CD4-positive, alpha-beta T cell treated with Interferon alpha-2 for 1 hour (primary cell): ENCODE results near the gene GSPT1.
"Not testable (repeated sequence)": the region's sequence is repeated elsewhere in the genome, so short reads cannot be mapped to it uniquely, and the experiment has no call there.

Experiments
- DNase-seq, 2 donors: peaks; one replicate each; pipeline ENCODE4 v3.0.0-alpha.2; 2020 to 2022

The GSPT1 gene

GRCh38 chr16:11915644-11916523 lies at the start of gene GSPT1:
TSS of gene GSPT1 (minus strand) at chr16:11915956. CDS start at chr16:11915720, 236 bp downstream.
- DNase-seq, result peak; percentile 98 to 99

GRCh38 chr16:11964761-11965551 lies 49.2 kb upstream of the GSPT1 start, which contains the start of gene TNFRSF17:
TSS of gene TNFRSF17 (plus strand) at chr16:11965210. CDS start at chr16:11965325, 115 bp downstream.
- DNase-seq, result no peak

- DNase-seq, result no peak
These were observed 48.0 kb upstream of the GSPT1 start for GRCh38 chr16:11963706-11964105.

- DNase-seq, result not testable (repeated sequence)
These were observed 47.2 kb upstream of the GSPT1 start for GRCh38 chr16:11962978-11963377.

- not testable (repeated sequence) for DNase-seq
These were observed 46.7 kb upstream of the GSPT1 start for GRCh38 chr16:11962457-11962856.

DNA sequence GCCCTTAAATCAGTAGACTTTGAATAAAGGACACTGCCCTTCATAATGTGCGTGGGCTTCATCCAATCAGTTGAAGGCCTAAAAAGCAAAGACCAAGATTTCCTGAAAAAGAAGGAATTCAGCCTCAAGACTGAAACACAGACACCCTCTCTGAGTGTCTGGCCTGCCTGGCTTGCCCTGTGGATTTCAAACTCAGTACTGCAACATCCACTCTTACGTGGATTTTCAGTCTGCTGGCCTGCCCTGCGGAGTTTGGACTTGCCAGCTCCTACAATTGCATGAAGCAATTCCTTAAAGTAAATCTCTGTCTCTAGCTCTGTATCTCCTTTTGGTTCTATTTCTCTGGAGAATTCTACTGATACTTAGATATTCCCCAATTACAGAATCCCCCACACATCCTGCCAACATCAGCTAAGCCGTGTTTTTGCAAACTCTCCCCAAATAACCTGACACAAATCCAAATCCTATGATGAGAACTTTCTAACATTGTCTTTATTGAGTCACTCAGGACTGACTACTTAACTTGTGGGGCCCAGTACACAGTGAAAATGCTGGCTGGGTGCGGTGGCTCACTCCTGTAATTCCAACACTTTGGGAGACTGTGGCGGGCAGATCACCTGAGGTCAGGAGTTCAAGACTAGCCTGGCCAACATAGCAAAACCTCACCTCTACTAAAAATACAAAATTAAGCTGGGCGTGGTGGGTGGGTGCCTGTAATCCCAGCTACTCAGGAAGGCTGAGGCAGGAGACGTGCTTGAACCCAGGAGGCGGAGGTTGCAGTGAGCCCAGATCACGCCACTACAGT lies 42.0 kb upstream of the GSPT1 start:
- DNase-seq, result no peak

DNA sequence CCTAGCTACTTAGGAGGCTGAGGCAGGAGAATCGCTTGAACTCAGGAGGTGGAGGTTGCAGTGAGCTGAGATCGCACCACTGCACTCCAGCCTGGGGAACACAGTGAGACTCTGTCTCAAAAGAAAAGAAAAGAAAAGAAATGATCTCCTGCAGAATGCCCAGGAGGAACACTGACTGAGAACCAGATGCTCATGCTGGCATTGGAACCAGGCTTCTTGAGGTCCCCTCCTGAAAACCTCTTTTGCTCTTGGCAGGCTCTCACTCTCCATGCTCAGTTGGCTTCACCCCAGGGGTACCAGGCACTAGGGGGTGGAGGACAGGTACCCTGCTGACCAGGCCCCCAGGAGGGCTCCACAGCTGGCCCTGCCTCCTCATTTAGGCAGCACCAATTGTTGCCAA lies 40.8 kb upstream of the GSPT1 start:
- DNase-seq, result no peak

- no peak for DNase-seq
These were observed 40.0 kb upstream of the GSPT1 start for GRCh38 chr16:11955713-11956123.

- not testable (repeated sequence) for DNase-seq
These were observed 37.8 kb upstream of the GSPT1 start for GRCh38 chr16:11953576-11953975.

- no peak for DNase-seq
These were observed 34.6 kb upstream of the GSPT1 start for GRCh38 chr16:11950388-11950787.

DNA sequence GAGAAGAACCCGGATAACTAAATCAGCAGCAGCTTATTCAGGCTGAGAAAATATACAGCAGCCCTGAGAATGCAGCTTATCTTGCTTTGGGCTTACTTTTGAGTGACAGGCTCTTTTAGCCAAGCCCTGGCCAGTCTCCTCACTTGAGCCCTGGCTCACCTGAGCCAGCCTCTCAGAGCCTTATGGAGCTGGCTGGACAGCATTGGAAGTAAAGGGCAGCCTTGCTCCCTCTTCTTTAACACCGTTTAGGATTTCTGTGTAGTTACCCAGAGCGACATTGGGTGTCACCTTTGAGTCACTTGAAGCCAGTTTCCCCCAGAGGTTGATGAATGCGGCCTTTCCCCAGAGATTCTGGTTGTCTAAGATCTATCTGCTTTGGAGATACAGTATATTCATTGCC lies 33.8 kb upstream of the GSPT1 start:
- peak; percentile 26 to 34 for DNase-seq

GRCh38 chr16:11948819-11949218 lies 33.1 kb upstream of the GSPT1 start:
- DNase-seq, result no peak

DNA sequence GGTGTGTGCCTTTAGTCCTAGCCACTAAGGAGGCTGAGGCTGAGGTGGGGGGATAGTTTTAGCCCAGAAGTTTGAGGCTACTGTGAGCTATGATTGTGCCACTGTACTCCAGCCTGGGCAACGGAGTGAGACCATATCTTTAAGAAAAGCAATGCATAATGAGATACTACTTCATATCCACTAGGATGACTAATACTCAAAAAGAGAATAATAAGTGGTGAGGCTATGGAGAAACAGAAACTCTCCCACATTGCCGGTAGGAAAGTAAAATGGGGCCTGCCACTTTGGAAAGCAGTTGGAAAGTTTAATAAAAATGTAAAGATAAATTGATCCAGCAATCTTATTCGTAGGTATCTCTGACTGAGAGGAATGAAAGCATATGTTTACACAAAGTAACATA lies 30.7 kb upstream of the GSPT1 start:
- DNase-seq, result no peak

- DNase-seq, result not testable (repeated sequence)
These were observed 26.2 kb upstream of the GSPT1 start, which contains the start of gene NPIPB2 for GRCh38 chr16:11941945-11942344. TSS of gene NPIPB2 (minus strand) at chr16:11942045. CDS start at chr16:11942045, 0 bp downstream.

DNA sequence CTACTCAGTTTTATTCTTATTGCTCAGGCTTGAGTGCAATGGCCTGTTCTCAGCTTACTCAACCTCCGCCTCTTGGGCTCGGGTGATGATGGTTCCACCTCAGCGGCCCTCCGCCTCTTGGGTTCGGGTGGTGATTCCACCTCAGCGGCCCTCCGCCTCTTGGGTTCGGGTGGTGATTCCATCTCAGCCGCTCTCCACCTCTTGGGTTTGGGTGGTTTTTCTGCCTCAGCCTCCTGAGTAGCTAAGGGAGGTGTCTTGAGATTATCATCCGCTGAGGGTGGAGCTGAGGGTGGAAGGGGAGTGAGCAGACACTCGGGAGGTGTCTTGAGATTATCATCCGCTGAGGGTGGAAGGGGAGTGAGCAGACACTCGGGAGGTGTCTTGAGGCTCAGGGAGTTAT lies 11.6 kb upstream of the GSPT1 start:
- DNase-seq, result not testable (repeated sequence)

DNA sequence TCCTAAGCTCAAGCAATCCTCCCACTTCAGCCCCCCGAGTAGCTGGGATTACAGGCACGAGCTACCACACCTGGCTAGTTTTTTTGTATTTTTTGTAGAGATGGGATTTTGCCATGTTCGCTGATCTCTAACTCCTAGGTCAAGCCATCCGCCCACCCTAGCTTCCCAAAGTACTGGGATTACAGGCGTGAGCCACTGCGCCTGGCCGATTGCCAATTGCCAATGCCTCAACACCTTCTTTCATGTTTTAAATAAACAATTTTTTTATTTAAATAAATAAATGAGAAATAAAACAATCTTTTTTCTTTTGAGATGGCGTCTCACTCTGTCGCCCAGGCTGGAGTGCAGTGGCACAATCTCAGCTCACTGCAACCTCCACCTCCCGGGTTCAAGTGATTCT lies 8.3 kb upstream of the GSPT1 start:
- not testable (repeated sequence) for DNase-seq

DNA sequence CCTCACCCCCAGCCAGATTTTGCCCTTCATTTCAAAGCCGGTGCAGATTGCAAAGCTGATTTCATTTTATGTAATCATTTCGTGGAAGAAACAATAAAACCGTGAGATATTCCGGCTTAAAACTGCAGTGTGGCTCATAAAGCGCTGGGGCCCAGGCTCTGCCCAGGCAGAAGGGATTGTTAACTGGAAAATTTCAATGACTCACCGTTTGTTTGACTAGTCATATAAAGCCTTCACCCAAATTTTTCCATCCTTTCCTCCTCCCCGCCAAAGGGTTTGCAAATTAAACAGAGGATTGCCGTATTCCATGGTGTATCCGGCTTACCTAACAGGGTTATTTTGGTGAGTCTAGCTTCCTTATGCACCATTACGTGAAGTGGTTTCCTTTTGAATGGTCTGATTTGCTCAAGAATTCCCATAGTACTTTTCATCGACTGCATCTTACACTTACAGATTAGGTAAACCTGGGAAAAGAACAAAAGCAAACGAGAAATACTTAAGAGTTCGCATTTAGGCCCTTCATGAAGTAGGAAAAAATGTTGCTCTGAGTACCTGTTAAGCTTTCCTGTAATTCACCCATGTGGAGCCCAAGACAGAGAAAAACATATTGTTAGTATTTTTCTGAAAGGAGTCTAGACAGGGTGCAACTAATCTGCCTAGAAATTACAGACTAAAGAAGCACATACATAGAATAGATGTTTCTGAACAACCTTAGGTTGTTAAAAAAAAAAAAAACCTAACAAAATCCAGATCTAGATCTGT lies 949 bp upstream of the GSPT1 start:
- DNase-seq, result no peak

DNA sequence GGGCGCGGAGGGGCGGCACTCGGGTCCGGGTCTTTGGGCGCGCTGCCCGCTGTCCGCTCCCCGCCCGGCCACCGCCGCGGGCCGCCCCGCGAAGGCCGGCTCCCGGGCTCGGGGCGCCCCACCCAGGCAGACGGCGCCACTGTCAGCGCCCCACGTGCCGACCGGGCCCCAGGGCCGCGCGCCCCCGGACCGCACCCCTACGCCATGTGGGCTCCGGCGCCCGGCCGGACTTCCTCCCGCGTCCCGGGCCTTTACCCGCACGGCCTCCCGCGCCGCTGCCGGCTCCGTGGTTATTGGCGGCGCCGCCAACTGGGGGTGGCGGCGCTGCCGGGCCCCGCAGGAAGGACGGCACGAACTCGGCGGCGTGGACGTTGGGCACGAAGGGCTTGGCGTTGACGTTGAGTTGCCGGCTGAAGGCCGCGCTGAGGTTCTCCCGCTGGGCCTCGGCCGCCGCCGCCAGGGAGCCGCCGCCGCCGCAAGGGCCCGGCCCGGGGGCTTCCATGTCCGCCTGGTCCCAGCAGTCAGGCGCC lies 577 bp downstream of the GSPT1 start:
- peak; percentile 9 to 44 for DNase-seq

DNA sequence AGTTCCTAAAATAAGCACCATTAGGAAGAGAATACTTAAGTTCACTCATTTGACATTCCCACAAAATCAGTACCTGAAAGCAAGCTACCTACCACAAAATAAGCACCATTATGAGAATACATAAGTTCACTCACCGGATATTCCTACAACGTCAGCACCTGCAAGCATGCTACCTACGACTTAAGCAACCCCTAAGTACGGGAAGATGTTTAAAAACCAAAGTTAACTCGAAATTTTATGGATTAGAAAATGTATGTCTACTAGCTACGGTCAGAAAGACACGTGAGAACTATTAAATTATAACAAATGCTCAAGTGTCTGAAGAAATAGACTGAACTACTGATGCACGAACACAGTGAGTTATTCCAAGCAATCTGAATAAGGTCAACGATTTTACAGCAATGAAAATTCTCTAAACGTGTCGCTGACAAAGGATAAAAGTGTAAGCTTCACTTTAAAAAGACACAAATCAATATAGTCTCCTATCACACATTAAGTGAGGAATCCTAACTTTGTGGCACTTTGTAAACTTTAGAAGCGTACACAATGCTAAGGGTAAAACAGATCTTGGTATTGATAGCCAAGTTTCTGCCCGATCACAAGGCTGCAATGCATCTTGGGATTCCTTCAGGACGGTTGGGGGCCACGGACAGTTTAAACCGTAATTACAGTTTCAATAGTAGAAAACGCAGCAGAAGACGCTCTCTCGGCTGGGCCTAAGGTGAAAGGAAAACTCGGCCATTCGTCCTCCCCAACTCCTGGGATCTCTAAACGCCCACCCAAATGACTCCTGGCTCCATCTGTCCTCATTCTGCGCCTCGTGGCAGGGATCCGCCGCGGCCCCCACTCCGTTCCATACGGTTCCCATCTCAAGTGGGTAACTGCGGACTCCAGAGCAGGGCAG lies 1.3 kb downstream of the GSPT1 start:
- peak; percentile 15 to 48 for DNase-seq

- peak; percentile 59 to 73 for DNase-seq
These were observed 2.2 kb downstream of the GSPT1 start for GRCh38 chr16:11913425-11914079.
